Karpas-422 (cell line): Measurements from ENCODE around the gene HAPLN3. TPM values are rescaled to one million over a fixed set of nuclear protein-coding genes. Genes with fewer than 3 reads are reported as not detected.

Source experiments
- DNase-seq: peaks from one replicate; pipeline ENCODE4 v3.0.0-alpha.2; 2015
- H2AFZ ChIP-seq: fragments of 200-600 bp; sonication (generic); 2 replicates; pipeline ENCODE4 v1.6.1; 2014; ENCODE audit warnings: antibody characterized with exemption, low read length, mixed read lengths
- H3K27ac ChIP-seq: fragments of 200-600 bp; sonication (generic); 2 replicates; pipeline ENCODE4 v1.5.1; 2014; ENCODE audit warnings: mild to moderate bottlenecking, low read length, moderate library complexity
- H3K27me3 ChIP-seq: fragments of 200-600 bp; sonication (generic); 2 replicates; pipeline ENCODE4 v1.6.1; 2014; ENCODE audit warnings: low read length, mixed read lengths
- H3K36me3 ChIP-seq: fragments of 200-600 bp; sonication (generic); 2 replicates; pipeline ENCODE4 v1.6.1; 2014; ENCODE audit warnings: low read length, mixed read lengths; ENCODE audit not compliant: insufficient read depth
- H3K4me1 ChIP-seq: fragments of 200-600 bp; sonication (generic); 2 replicates; pipeline ENCODE4 v1.6.1; 2014; ENCODE audit warnings: mild to moderate bottlenecking, low read length, mixed read lengths
- H3K4me2 ChIP-seq: fragments of 200-600 bp; sonication (generic); 2 replicates; pipeline ENCODE4 v1.6.1; 2014; ENCODE audit warnings: low read length, low read depth, mild to moderate bottlenecking; ENCODE audit not compliant: poor library complexity, severe bottlenecking
- H3K4me3 ChIP-seq: fragments of 200-600 bp; sonication (generic); 2 replicates; pipeline ENCODE4 v1.5.1; 2014; ENCODE audit warnings: mild to moderate bottlenecking, antibody characterized with exemption, low read length, mixed read lengths
- H3K79me2 ChIP-seq: fragments of 200-600 bp; sonication (generic); 2 replicates; pipeline ENCODE4 v1.6.1; 2014; ENCODE audit warnings: mild to moderate bottlenecking, low read length, mixed read lengths
- H3K9ac ChIP-seq: fragments of 200-600 bp; sonication (generic); 2 replicates; pipeline ENCODE4 v1.6.0; 2014; ENCODE audit warnings: low read length
- H3K9me2 ChIP-seq: fragments of 200-600 bp; sonication (generic), shearing (Covaris generic); replicated peaks from 2 replicates; pipeline ENCODE4 v1.6.0; 2014; ENCODE audit warnings: mild to moderate bottlenecking, low read length, moderate library complexity; ENCODE audit not compliant: insufficient read depth
- H3K9me3 ChIP-seq: fragments of 300-700, 200-600 bp; sonication (generic); 2 replicates; pipeline ENCODE4 v1.6.1; 2014; ENCODE audit warnings: low read length, mixed read lengths
- H4K20me1 ChIP-seq: fragments of 200-600 bp; sonication (generic); 2 replicates; pipeline ENCODE4 v1.6.1; 2014; ENCODE audit warnings: mild to moderate bottlenecking, antibody characterized with exemption, low read length, low read depth; ENCODE audit not compliant: insufficient read depth
- total RNA-seq: library from RNA; depleted of rRNA; stranded (reverse); fragments of >200 nt; shearing (Covaris generic); gene quantifications from 2 replicates; pipeline ENCODE4 v1.2.3, GENCODE V29; 2014; ENCODE audit warnings: low replicate concordance

Gene HAPLN3
- total RNA-seq, 1 experiment from 2014 or later = not detected

- Histone ChIP-seq H3K9me2 (no peaks in the 10 kb centered on the region), H3K9ac (no peak overlapping the region), H3K9me3 (no peaks in the 10 kb centered on the region), H4K20me1 (no peaks in the 10 kb centered on the region), H3K27ac (no peak overlapping the region), H2AFZ (no peak overlapping the region), H3K4me1 (no peaks in the 10 kb centered on the region), H3K4me2 (no peak overlapping the region), H3K79me2 (no peaks in the 10 kb centered on the region), H3K4me3 (no peak overlapping the region), H3K36me3 (no peaks in the 10 kb centered on the region), H3K27me3 (no peaks in the 10 kb centered on the region)
- DNase-seq = no peak
Observed at GRCh38 chr15:88880944-88881740, 14.2 kb downstream of the HAPLN3 start.

- no peaks in the 10 kb centered on the region for H3K36me3 ChIP-seq
- peak; percentile 82 for DNase-seq
Observed at GRCh38 chr15:88878720-88879184, 16.6 kb downstream of the HAPLN3 start.

GRCh38 chr15:88877906-88878305 lies 17.4 kb downstream of the HAPLN3 start:
- H3K36me3 ChIP-seq = no peaks in the 10 kb centered on the region
- no peaks in the 10 kb centered on the region for H3K4me1 ChIP-seq
- no peaks in the 10 kb centered on the region for H3K9me2 ChIP-seq
- no peak overlapping the region for H3K9ac ChIP-seq
- H4K20me1 ChIP-seq = no peaks in the 10 kb centered on the region
- H3K27me3 ChIP-seq = no peaks in the 10 kb centered on the region
- no peak overlapping the region for H3K4me3 ChIP-seq
- no peaks in the 10 kb centered on the region for H3K9me3 ChIP-seq
- no peak for DNase-seq
- H2AFZ ChIP-seq = no peak overlapping the region
- H3K79me2 ChIP-seq = no peaks in the 10 kb centered on the region
- H3K27ac ChIP-seq = no peak overlapping the region
- no peak overlapping the region for H3K4me2 ChIP-seq

More at GRCh38 chr15:88878720-88879184, 16.6 kb downstream of the HAPLN3 start:
- Histone ChIP-seq H3K79me2 (no peaks in the 10 kb centered on the region), H3K4me2 (no peak overlapping the region), H3K9me2 (no peaks in the 10 kb centered on the region), H2AFZ (no peak overlapping the region), H3K4me3 (no peak overlapping the region), H3K4me1 (no peaks in the 10 kb centered on the region), H3K9ac (no peak overlapping the region), H3K9me3 (no peaks in the 10 kb centered on the region), H4K20me1 (no peaks in the 10 kb centered on the region), H3K27ac (no peak overlapping the region), H3K27me3 (no peaks in the 10 kb centered on the region)

GRCh38 chr15:88877415-88877814 lies 17.9 kb downstream of the HAPLN3 start:
- Histone ChIP-seq H3K9me2 (no peaks in the 10 kb centered on the region), H3K9me3 (no peaks in the 10 kb centered on the region), H3K4me3 (no peak overlapping the region), H3K79me2 (no peaks in the 10 kb centered on the region), H3K9ac (no peak overlapping the region), H2AFZ (no peak overlapping the region), H3K4me1 (no peaks in the 10 kb centered on the region), H4K20me1 (no peaks in the 10 kb centered on the region), H3K27ac (no peak overlapping the region), H3K36me3 (no peaks in the 10 kb centered on the region), H3K27me3 (no peaks in the 10 kb centered on the region), H3K4me2 (no peak overlapping the region)
- DNase-seq = no peak

- Histone ChIP-seq H4K20me1 (no peaks in the 10 kb centered on the region), H3K9me2 (no peaks in the 10 kb centered on the region), H3K4me3 (no peak overlapping the region), H3K4me2 (no peak overlapping the region), H2AFZ (no peak overlapping the region), H3K9ac (no peak overlapping the region), H3K27ac (no peak overlapping the region), H3K4me1 (no peaks in the 10 kb centered on the region), H3K27me3 (no peaks in the 10 kb centered on the region), H3K36me3 (no peaks in the 10 kb centered on the region), H3K79me2 (no peaks in the 10 kb centered on the region), H3K9me3 (no peaks in the 10 kb centered on the region)
- no peak for DNase-seq
Observed at GRCh38 chr15:88876573-88876972, 18.8 kb downstream of the HAPLN3 start.

GRCh38 chr15:88874684-88875083 lies 20.7 kb downstream of the HAPLN3 start:
- H3K9me2 ChIP-seq = no peaks in the 10 kb centered on the region
- no peaks in the 10 kb centered on the region for H3K79me2 ChIP-seq
- H3K27me3 ChIP-seq = no peaks in the 10 kb centered on the region
- no peak overlapping the region for H2AFZ ChIP-seq
- H3K9ac ChIP-seq = no peak overlapping the region
- no peaks in the 10 kb centered on the region for H3K9me3 ChIP-seq
- no peak overlapping the region for H3K4me3 ChIP-seq
- H3K4me2 ChIP-seq = no peak overlapping the region
- no peaks in the 10 kb centered on the region for H3K4me1 ChIP-seq
- H3K27ac ChIP-seq = no peak overlapping the region
- DNase-seq = no peak
- no peaks in the 10 kb centered on the region for H4K20me1 ChIP-seq
- H3K36me3 ChIP-seq = no peaks in the 10 kb centered on the region

GRCh38 chr15:88874275-88874674 lies 21.1 kb downstream of the HAPLN3 start:
- Histone ChIP-seq H3K4me1 (no peaks in the 10 kb centered on the region), H3K36me3 (no peaks in the 10 kb centered on the region), H3K79me2 (no peaks in the 10 kb centered on the region), H3K9me2 (no peaks in the 10 kb centered on the region), H3K27ac (no peak overlapping the region), H3K9ac (no peak overlapping the region), H3K9me3 (no peaks in the 10 kb centered on the region), H3K4me2 (no peak overlapping the region), H4K20me1 (no peaks in the 10 kb centered on the region), H2AFZ (no peak overlapping the region), H3K27me3 (no peaks in the 10 kb centered on the region), H3K4me3 (no peak overlapping the region)
- DNase-seq = no peak

- Histone ChIP-seq H3K9me2 (no peaks in the 10 kb centered on the region), H4K20me1 (no peaks in the 10 kb centered on the region), H3K36me3 (no peaks in the 10 kb centered on the region), H3K4me2 (no peak overlapping the region), H3K9me3 (no peaks in the 10 kb centered on the region), H3K79me2 (no peaks in the 10 kb centered on the region), H3K4me1 (no peaks in the 10 kb centered on the region), H3K9ac (no peak overlapping the region), H3K27ac (no peak overlapping the region), H2AFZ (no peak overlapping the region), H3K27me3 (no peaks in the 10 kb centered on the region), H3K4me3 (no peak overlapping the region)
- DNase-seq = no peak
Observed at GRCh38 chr15:88873786-88874185, 21.6 kb downstream of the HAPLN3 start.
